ENCODE measurements around the gene INVS.
"Not testable (repeated sequence)": the region's sequence is repeated elsewhere in the genome, so short reads cannot be mapped to it uniquely, and the experiment has no call there.

Gene INVS

GRCh38 chr9:100086097-100086635 lies 12.9 kb upstream of the INVS start:
- no peak for DNase-seq

- no peak for DNase-seq
Observed at GRCh38 chr9:100087218-100087617, 11.8 kb upstream of the INVS start.

GRCh38 chr9:100088202-100088601 lies 10.8 kb upstream of the INVS start:
- no peak for DNase-seq

GRCh38 chr9:100090880-100091279 lies 8.2 kb upstream of the INVS start:
- no peak for DNase-seq

GRCh38 chr9:100091650-100092049 lies 7.4 kb upstream of the INVS start:
- no peak for DNase-seq

GRCh38 chr9:100092066-100092465 lies 7.0 kb upstream of the INVS start:
- DNase-seq, result no peak

- not testable (repeated sequence) for DNase-seq
Observed at GRCh38 chr9:100094411-100094810, 4.6 kb upstream of the INVS start.

GRCh38 chr9:100096378-100096916 lies 2.6 kb upstream of the INVS start:
- DNase-seq, result no peak

- DNase-seq, result peak; percentile 66
Observed at GRCh38 chr9:100098046-100098886, 777 bp upstream of the INVS start.

- no peak for DNase-seq
Observed at GRCh38 chr9:100099722-100100042, 639 bp downstream of the INVS start.

GRCh38 chr9:100100146-100100667 lies 1.2 kb downstream of the INVS start:
- no peak for DNase-seq

- no peak for DNase-seq
Observed at GRCh38 chr9:100101608-100102007, 2.6 kb downstream of the INVS start.

GRCh38 chr9:100104314-100104713 lies 5.3 kb downstream of the INVS start:
- DNase-seq, result no peak

- DNase-seq, result no peak
Observed at GRCh38 chr9:100105861-100106260, 6.8 kb downstream of the INVS start.

- no peak for DNase-seq
Observed at GRCh38 chr9:100106616-100107015, 7.6 kb downstream of the INVS start.

- peak; percentile 45 for DNase-seq
Observed at GRCh38 chr9:100108559-100108958, 9.5 kb downstream of the INVS start.

GRCh38 chr9:100111235-100111634 lies 12.2 kb downstream of the INVS start:
- DNase-seq, result no peak

GRCh38 chr9:100112677-100113336 lies 13.8 kb downstream of the INVS start:
- DNase-seq, result no peak

GRCh38 chr9:100117316-100117715 lies 18.3 kb downstream of the INVS start:
- no peak for DNase-seq

- no peak for DNase-seq
Observed at GRCh38 chr9:100120286-100120685, 21.2 kb downstream of the INVS start.

- no peak for DNase-seq
Observed at GRCh38 chr9:100125236-100125635, 26.2 kb downstream of the INVS start.

GRCh38 chr9:100125910-100126309 lies 26.9 kb downstream of the INVS start:
- DNase-seq, result no peak

- DNase-seq, result no peak
Observed at GRCh38 chr9:100126423-100126822, 27.4 kb downstream of the INVS start.

- no peak for DNase-seq
Observed at GRCh38 chr9:100129772-100130171, 30.7 kb downstream of the INVS start.

All from NCI-H774 (cell line).